ENCODE results near the gene ALK. TPM values are rescaled to one million over a fixed set of nuclear protein-coding genes. Genes with fewer than 3 reads are reported as not detected.

The ALK gene
- polyA plus RNA-seq, 2 of the 4 experiments (the other 2 are of a cell fraction) = not detected

DNA sequence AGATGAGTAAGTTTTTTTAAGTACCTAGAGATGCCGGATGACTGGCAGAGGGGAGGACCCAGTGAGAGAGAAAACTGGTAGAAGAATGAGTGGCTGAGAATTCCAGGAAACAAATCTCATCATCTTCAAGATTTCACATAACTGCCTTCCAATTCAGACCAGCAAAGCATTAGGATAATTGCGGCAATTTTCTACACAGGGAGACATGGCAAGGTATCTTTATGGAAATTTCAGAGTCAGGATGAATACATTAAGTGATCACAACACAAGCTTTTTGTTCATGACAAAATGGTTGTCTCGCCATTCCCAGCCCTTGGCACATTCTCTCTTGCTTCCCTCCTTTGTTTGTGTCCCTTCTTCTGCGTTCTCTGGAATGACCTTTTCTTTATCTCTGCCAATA lies 82.1 kb downstream of the ALK start:
- DNase-seq (ENCODE audit: low read depth in 1 of 2, low spot score in 1 of 2) = no peak
- Histone ChIP-seq H3K4me2 (no peak overlapping the region), H3K4me1 (no peaks in the 10 kb centered on the region), H3K27ac (no peak overlapping the region), H3K4me3 (no peak overlapping the region), H3K9me3 (peaks cover 7% of the 10 kb centered on the region; the same call in 1 of the 3 replicates)
- WGBS (ENCODE audit: missing lambda C conversion rate) = 12% methylated on average over 4 of the region's 4 CpGs
- ChIA-PET CTCF (interaction anchor here (0.9 to 4.4 kb wide), 5 partner anchors 9 to 880 kb away, joined by 3 to 22 read pairs (median 3); no protein-coding TSS in a partner anchor), POLR2A (no interaction called here)
- no peak for ATAC-seq
- TF ChIP-seq, protein P1, sequence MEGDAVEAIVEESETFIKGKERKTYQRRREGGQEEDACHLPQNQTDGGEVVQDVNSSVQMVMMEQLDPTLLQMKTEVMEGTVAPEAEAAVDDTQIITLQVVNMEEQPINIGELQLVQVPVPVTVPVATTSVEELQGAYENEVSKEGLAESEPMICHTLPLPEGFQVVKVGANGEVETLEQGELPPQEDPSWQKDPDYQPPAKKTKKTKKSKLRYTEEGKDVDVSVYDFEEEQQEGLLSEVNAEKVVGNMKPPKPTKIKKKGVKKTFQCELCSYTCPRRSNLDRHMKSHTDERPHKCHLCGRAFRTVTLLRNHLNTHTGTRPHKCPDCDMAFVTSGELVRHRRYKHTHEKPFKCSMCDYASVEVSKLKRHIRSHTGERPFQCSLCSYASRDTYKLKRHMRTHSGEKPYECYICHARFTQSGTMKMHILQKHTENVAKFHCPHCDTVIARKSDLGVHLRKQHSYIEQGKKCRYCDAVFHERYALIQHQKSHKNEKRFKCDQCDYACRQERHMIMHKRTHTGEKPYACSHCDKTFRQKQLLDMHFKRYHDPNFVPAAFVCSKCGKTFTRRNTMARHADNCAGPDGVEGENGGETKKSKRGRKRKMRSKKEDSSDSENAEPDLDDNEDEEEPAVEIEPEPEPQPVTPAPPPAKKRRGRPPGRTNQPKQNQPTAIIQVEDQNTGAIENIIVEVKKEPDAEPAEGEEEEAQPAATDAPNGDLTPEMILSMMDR (IDR thresholded peaks at IDR 0.05) = no peak
- no peak for FAIRE-seq

DNA sequence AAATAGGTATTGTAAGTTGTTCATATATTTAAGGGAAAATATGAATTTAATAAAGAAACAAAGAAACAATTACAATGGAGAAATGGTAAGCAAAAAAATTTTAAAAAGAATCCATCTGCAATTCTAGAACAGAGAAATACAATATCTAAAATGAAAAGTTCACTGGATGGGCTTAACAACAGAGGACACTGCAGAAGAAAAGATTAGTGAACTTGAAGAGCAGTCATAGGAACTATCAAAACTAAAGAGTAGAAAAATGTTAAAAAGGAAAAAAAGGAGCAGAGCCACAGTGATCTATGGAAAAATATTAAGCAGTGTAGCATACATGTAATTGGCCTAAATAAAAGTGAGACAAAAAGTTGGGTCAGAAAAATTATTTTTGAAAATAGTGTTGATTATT lies 83.5 kb downstream of the ALK start:
- POLR2A ChIA-PET = no interaction called here
- FAIRE-seq (no peak), ATAC-seq (no peak), DNase-seq (ENCODE audit: low read depth in 1 of 2, low spot score in 1 of 2) (no peak)
- CTCF ChIA-PET = interaction anchor here (0.8 to 1.2 kb wide), 2 partner anchors 31 to 599 kb away, joined by 4 read pairs; no protein-coding TSS in a partner anchor
- Histone ChIP-seq H3K9me3 (peaks cover 7% of the 10 kb centered on the region; the same call in 1 of the 3 replicates), H3K27ac (no peak overlapping the region), H3K4me2 (no peak overlapping the region), H3K4me1 (no peaks in the 10 kb centered on the region), H3K4me3 (no peak overlapping the region)
- TF ChIP-seq FOXS1 (CRISPR knock-in tag; IDR thresholded peaks at IDR 0.05) = no peak
- no peak for TF ChIP-seq TP53 (CRISPR knock-in tag; IDR thresholded peaks at IDR 0.05)
- no peak for TF ChIP-seq JUN (IDR thresholded peaks at IDR 0.05)
- TF ChIP-seq, protein P1 (IDR thresholded peaks at IDR 0.05) = no peak
- TF ChIP-seq NFE2L2 (conservative IDR thresholded peaks at IDR 0.05; ENCODE audit: low read length) = no peak
- TF ChIP-seq RCOR1 (IDR thresholded peaks at IDR 0.05; ENCODE audit: low read depth, low read length) = no peak
- TF ChIP-seq, protein P2, sequence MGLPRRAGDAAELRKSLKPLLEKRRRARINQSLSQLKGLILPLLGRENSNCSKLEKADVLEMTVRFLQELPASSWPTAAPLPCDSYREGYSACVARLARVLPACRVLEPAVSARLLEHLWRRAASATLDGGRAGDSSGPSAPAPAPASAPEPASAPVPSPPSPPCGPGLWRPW (IDR thresholded peaks at IDR 0.05) = no peak
- TF ChIP-seq MYC (IDR thresholded peaks at IDR 0.05; ENCODE audit: borderline replicate concordance, low read length) = no peak
- TF ChIP-seq NPAS2 (CRISPR knock-in tag; IDR thresholded peaks at IDR 0.05; ENCODE audit: borderline replicate concordance) = no peak
- TF ChIP-seq MAZ (IDR thresholded peaks at IDR 0.05; ENCODE audit: borderline replicate concordance, low read depth, low read length) = no peak
- no peak for TF ChIP-seq EHMT2 (IDR thresholded peaks at IDR 0.05; ENCODE audit: low read depth)
- no peak for TF ChIP-seq TFCP2L1 (CRISPR knock-in tag; IDR thresholded peaks at IDR 0.05)

DNA sequence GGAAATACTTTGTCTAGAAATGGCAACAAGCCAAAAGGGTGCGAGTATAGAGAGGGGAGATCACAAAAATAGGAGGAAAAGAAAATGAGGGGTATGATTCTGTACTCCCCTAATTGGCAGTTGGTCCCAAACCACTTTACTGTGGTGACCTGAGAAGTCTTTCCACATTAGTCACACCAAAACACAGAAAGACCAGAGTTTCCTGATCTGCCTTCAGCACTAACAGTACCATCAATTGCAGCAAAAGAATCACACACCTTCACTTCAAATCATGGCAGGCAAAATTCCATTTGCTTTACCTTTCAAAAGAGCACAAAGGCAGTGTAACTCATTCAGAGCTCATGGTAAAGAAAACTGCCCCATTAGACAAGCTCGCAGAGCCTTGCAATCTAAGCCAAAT lies 86.8 kb downstream of the ALK start:
- no peaks in the 10 kb centered on the region for H3K4me1 ChIP-seq
- CTCF ChIA-PET = interaction anchor here (0.8 to 2.1 kb wide), 3 partner anchors 12 to 496 kb away, joined by 3 to 4 read pairs (median 3); no protein-coding TSS in a partner anchor
- FAIRE-seq (no peak), DNase-seq (ENCODE audit: low read depth in 1 of 2, low spot score in 1 of 2) (no peak), ATAC-seq (no peak)
- TF ChIP-seq ZSCAN20 (CRISPR knock-in tag; IDR thresholded peaks at IDR 0.05) (no peak), PHF8 (IDR thresholded peaks at IDR 0.05; ENCODE audit: borderline replicate concordance, low read depth) (no peak), CEBPB (IDR thresholded peaks at IDR 0.05) (no peak), MAFK (IDR thresholded peaks at IDR 0.05; ENCODE audit: partially characterized antibody) (no peak), HDAC2 (IDR thresholded peaks at IDR 0.05) (no peak), RAD21 (conservative IDR thresholded peaks at IDR 0.05 in 1 of 2, IDR thresholded peaks at IDR 0.05 in 1 of 2) (no peak), HOXB5 (CRISPR knock-in tag; IDR thresholded peaks at IDR 0.05) (no peak), ZC3H11A (IDR thresholded peaks at IDR 0.05) (no peak)
- TF ChIP-seq, protein P3, sequence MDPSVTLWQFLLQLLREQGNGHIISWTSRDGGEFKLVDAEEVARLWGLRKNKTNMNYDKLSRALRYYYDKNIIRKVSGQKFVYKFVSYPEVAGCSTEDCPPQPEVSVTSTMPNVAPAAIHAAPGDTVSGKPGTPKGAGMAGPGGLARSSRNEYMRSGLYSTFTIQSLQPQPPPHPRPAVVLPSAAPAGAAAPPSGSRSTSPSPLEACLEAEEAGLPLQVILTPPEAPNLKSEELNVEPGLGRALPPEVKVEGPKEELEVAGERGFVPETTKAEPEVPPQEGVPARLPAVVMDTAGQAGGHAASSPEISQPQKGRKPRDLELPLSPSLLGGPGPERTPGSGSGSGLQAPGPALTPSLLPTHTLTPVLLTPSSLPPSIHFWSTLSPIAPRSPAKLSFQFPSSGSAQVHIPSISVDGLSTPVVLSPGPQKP (IDR thresholded peaks at IDR 0.05; ENCODE audit: low read depth, low read length) = no peak
- TF ChIP-seq, protein P4, sequence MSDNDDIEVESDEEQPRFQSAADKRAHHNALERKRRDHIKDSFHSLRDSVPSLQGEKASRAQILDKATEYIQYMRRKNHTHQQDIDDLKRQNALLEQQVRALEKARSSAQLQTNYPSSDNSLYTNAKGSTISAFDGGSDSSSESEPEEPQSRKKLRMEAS (IDR thresholded peaks at IDR 0.05) = no peak
- TF ChIP-seq, protein P5, sequence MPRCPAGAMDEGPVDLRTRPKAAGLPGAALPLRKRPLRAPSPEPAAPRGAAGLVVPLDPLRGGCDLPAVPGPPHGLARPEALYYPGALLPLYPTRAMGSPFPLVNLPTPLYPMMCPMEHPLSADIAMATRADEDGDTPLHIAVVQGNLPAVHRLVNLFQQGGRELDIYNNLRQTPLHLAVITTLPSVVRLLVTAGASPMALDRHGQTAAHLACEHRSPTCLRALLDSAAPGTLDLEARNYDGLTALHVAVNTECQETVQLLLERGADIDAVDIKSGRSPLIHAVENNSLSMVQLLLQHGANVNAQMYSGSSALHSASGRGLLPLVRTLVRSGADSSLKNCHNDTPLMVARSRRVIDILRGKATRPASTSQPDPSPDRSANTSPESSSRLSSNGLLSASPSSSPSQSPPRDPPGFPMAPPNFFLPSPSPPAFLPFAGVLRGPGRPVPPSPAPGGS (IDR thresholded peaks at IDR 0.05) = no peak
- H3K27ac ChIP-seq = no peak overlapping the region
- no peak overlapping the region for H3K4me3 ChIP-seq
- POLR2A ChIA-PET = no interaction called here
- no peak overlapping the region for H3K4me2 ChIP-seq
- 6% methylated on average over 2 of the region's 2 CpGs for WGBS (ENCODE audit: missing lambda C conversion rate)
- peaks cover 7% of the 10 kb centered on the region; the same call in 1 of the 3 replicates for H3K9me3 ChIP-seq

Measured in A549 (cell line).